IMR-90 (cell line): ENCODE results near the gene NPR2. TPM values are rescaled to one million over a fixed set of nuclear protein-coding genes. Genes with fewer than 3 reads are reported as not detected.

Source experiments
- ATAC-seq: fragments of 200-7000 bp; cut with Tn5 transposase; 2 replicates; pipeline ENCODE4 v1.9.1; 2020; ENCODE audit warnings: low read depth, mild to moderate bottlenecking, moderate library complexity
- BruUV-seq: library from RNA; stranded (reverse); fragments of 400-500 nt; replicated peaks from 2 replicates; lab custom pipeline; 2021; lab: Mats Ljungman, UMichigan
- CTCF ChIA-PET: fragments of 300-600 bp; formaldehyde crosslinking; extraction: SDS; loops from one replicate; lab custom pipeline; 2021; ENCODE audit warnings: antibody characterized with exemption; lab: Yijun Ruan, JAX
- POLR2A ChIA-PET: fragments of 300-600 bp; sonication (Branson Sonifier 250); formaldehyde crosslinking; loops from one replicate; lab custom pipeline; 2022; ENCODE audit warnings: antibody characterized with exemption; ENCODE audit not compliant: unreplicated experiment; lab: Charles Lee
- DNase-seq: peaks from one replicate; pipeline ENCODE4 v3.0.0; 2013
- H2AFZ ChIP-seq: replicated peaks from 2 replicates; pipeline ENCODE3; 2013; ENCODE audit warnings: low read length, mild to moderate bottlenecking; ENCODE audit not compliant: poor library complexity
- H2AK5ac ChIP-seq: 2 replicates; pipeline ENCODE4 v1.6.1; 2013; ENCODE audit warnings: low read depth, low read length, inconsistent platforms
- H2AK9ac ChIP-seq: replicated peaks from 2 replicates; pipeline ENCODE3; 2013; ENCODE audit warnings: mild to moderate bottlenecking, low read depth, low read length, moderate library complexity; ENCODE audit not compliant: poor library complexity
- H2BK120ac ChIP-seq: 2 replicates; pipeline ENCODE4 v1.6.1; 2013; ENCODE audit warnings: low read depth, low read length, inconsistent platforms
- H2BK15ac ChIP-seq: 3 replicates; pipeline ENCODE4 v1.6.1; 2013; ENCODE audit warnings: low read depth, low read length, inconsistent platforms
- H2BK20ac ChIP-seq: 2 replicates; pipeline ENCODE4 v1.6.1; 2013; ENCODE audit warnings: low read depth, mild to moderate bottlenecking, inconsistent platforms, low read length, moderate library complexity
- H2BK5ac ChIP-seq: 2 replicates; pipeline ENCODE4 v1.6.1; 2013; ENCODE audit warnings: mild to moderate bottlenecking, low read depth, low read length, inconsistent platforms; ENCODE audit not compliant: poor library complexity, severe bottlenecking
- H3K14ac ChIP-seq: replicated peaks from 2 replicates; pipeline ENCODE4 v1.6.1; 2013; ENCODE audit warnings: low read depth, low read length, inconsistent platforms
- H3K18ac ChIP-seq: 2 replicates; pipeline ENCODE4 v1.6.1; 2013; ENCODE audit warnings: low read depth, low read length, control low read depth
- H3K23ac ChIP-seq: 2 replicates; pipeline ENCODE4 v1.6.1; 2013; ENCODE audit warnings: low read depth, low read length, inconsistent platforms
- H3K27ac ChIP-seq: 2 replicates; pipeline ENCODE4 v1.5.1; 2013; ENCODE audit warnings: mild to moderate bottlenecking, control low read depth, low read length; ENCODE audit not compliant: insufficient read depth
- H3K27me3 ChIP-seq: 2 replicates; pipeline ENCODE4 v1.6.1; 2013; ENCODE audit warnings: low read length; ENCODE audit not compliant: control insufficient read depth, insufficient read depth
- H3K36me3 ChIP-seq: 2 replicates; pipeline ENCODE4 v1.6.1; 2013; ENCODE audit warnings: low read length, mixed read lengths; ENCODE audit not compliant: control insufficient read depth, insufficient read depth
- H3K4ac ChIP-seq: 2 replicates; pipeline ENCODE4 v1.6.1; 2013; ENCODE audit warnings: low read depth, low read length, inconsistent platforms
- H3K4me1 ChIP-seq: 2 replicates; pipeline ENCODE4 v1.6.1; 2013; ENCODE audit warnings: low read length, mixed read lengths; ENCODE audit not compliant: control insufficient read depth, insufficient read depth
- H3K4me2 ChIP-seq: 2 replicates; pipeline ENCODE4 v1.6.1; 2013; ENCODE audit warnings: low read depth, mild to moderate bottlenecking, control low read depth, low read length, moderate library complexity
- H3K4me3 ChIP-seq: 2 replicates; pipeline ENCODE4 v1.5.1; 2013; ENCODE audit warnings: low read depth, mild to moderate bottlenecking, control low read depth, low read length, moderate library complexity; ENCODE audit not compliant: insufficient read depth
- H3K56ac ChIP-seq: 2 replicates; pipeline ENCODE4 v1.6.1; 2013; ENCODE audit warnings: low read length, inconsistent platforms; ENCODE audit not compliant: insufficient read depth; ENCODE audit errors: extremely low read depth
- H3K79me1 ChIP-seq, 2 experiments: 2 replicates each; pipeline ENCODE4 v1.6.1; 2013; ENCODE audit warnings: low read length in 2 of 2, inconsistent platforms in 1 of 2, low read depth in 1 of 2
- H3K9ac ChIP-seq: 2 replicates; pipeline ENCODE4 v1.6.1; 2013; ENCODE audit warnings: low read depth, low read length, control low read depth
- H3K9me1 ChIP-seq: 2 replicates; pipeline ENCODE4 v1.6.1; 2013; ENCODE audit warnings: low read length, inconsistent platforms; ENCODE audit not compliant: insufficient read depth
- H3K9me3 ChIP-seq: 2 replicates; pipeline ENCODE4 v1.6.1; 2013; ENCODE audit warnings: low read length; ENCODE audit not compliant: control insufficient read depth, insufficient read depth
- H4K20me1 ChIP-seq: 2 replicates; pipeline ENCODE4 v1.6.1; 2013; ENCODE audit warnings: low read length, inconsistent platforms; ENCODE audit not compliant: insufficient read depth
- H4K5ac ChIP-seq: 2 replicates; pipeline ENCODE4 v1.6.1; 2013; ENCODE audit warnings: mild to moderate bottlenecking, low read depth, low read length, control low read depth
- H4K8ac ChIP-seq, 2 experiments: 2 replicates each; pipeline ENCODE4 v1.6.1; 2013; ENCODE audit warnings: low read depth in 2 of 2, low read length in 2 of 2, control low read depth in 1 of 2, inconsistent platforms in 1 of 2
- H4K91ac ChIP-seq: 2 replicates; pipeline ENCODE4 v1.6.1; 2013; ENCODE audit warnings: low read depth, low read length, inconsistent platforms; ENCODE audit not compliant: insufficient read depth
- BHLHE40 ChIP-seq: fragments of 150-350 bp; IDR thresholded peaks from 2 replicates; pipeline ENCODE4 v1.6.1; 2016; ENCODE audit warnings: mild to moderate bottlenecking, low read depth, low read length
- CEBPB ChIP-seq: IDR thresholded peaks from 2 replicates; pipeline ENCODE4 v1.6.1; 2012; ENCODE audit warnings: low read depth, low read length, improper control_type of control experiment
- CHD1 ChIP-seq: IDR thresholded peaks from 2 replicates; pipeline ENCODE4 v1.6.1; 2012; ENCODE audit warnings: low read depth, low read length, improper control_type of control experiment
- CTCF ChIP-seq: conservative IDR thresholded peaks from 2 replicates; pipeline ENCODE4 v1.5.1; 2012; ENCODE audit warnings: mild to moderate bottlenecking, low read depth, low read length, improper control_type of control experiment
- FOS ChIP-seq: fragments of 150-350 bp; IDR thresholded peaks from 2 replicates; pipeline ENCODE4 v1.6.1; 2016; ENCODE audit warnings: low read depth, low read length
- MAFK ChIP-seq: IDR thresholded peaks from 2 replicates; pipeline ENCODE4 v1.6.1; 2012; ENCODE audit warnings: low read depth, low read length, improper control_type of control experiment
- MAZ ChIP-seq: IDR thresholded peaks from 2 replicates; pipeline ENCODE4 v1.6.1; 2012; ENCODE audit warnings: low read depth, mild to moderate bottlenecking, low read length, improper control_type of control experiment, moderate library complexity, borderline replicate concordance
- MXI1 ChIP-seq: IDR thresholded peaks from 2 replicates; pipeline ENCODE4 v1.6.1; 2012; ENCODE audit warnings: low read depth, mild to moderate bottlenecking, low read length, moderate library complexity, borderline replicate concordance
- NFE2L2 ChIP-seq: fragments of 150-350 bp; IDR thresholded peaks from 2 replicates; pipeline ENCODE4 v1.6.1; 2016; ENCODE audit warnings: low read depth, mild to moderate bottlenecking, low read length
- POLR2A ChIP-seq: IDR thresholded peaks from 2 replicates; pipeline ENCODE4 v1.6.1; 2012; ENCODE audit warnings: mild to moderate bottlenecking, low read depth, low read length
- RAD21 ChIP-seq: IDR thresholded peaks from 2 replicates; pipeline ENCODE4 v1.6.1; 2012; ENCODE audit warnings: low read length, improper control_type of control experiment
- RCOR1 ChIP-seq: IDR thresholded peaks from 2 replicates; pipeline ENCODE4 v1.6.1; 2012; ENCODE audit warnings: mild to moderate bottlenecking, low read length, improper control_type of control experiment; ENCODE audit not compliant: insufficient replicate concordance
- RFX5 ChIP-seq: IDR thresholded peaks from 2 replicates; pipeline ENCODE4 v1.8.0; 2012; ENCODE audit warnings: low read depth, mild to moderate bottlenecking, low read length, moderate library complexity
- SMC3 ChIP-seq: fragments of 150-350 bp; IDR thresholded peaks from 2 replicates; pipeline ENCODE4 v1.6.1; 2016; ENCODE audit warnings: low read depth, mild to moderate bottlenecking, antibody characterized with exemption, low read length, moderate library complexity
- WGBS, 2 experiments: methylation state at CpG; one replicate each; pipeline versions ENCODE4 v1.1.5 to v1.1.7; 2013; ENCODE audit warnings: missing lambda C conversion rate in 2 of 2; ENCODE audit not compliant: insufficient read length in 1 of 2; ENCODE audit errors: extremely low coverage in 2 of 2; 5-methylcytosine and 5-hydroxymethylcytosine counted together
- dilution Hi-C: fragments of 300-500 bp; cut with HindIII; formaldehyde crosslinking; loops from one replicate; pipeline ENCODE4 v1.14.3; 2018; ENCODE audit warnings: low sequenced_read_pairs; ENCODE audit not compliant: unreplicated experiment
- in situ Hi-C: fragments of 300-500 bp; cut with MboI; formaldehyde crosslinking; loops from 3 replicates; pipeline ENCODE4 v1.14.3; 2019; ENCODE audit warnings: low sequenced_read_pairs, inconsistent platforms, mixed read lengths
- intact Hi-C: fragments of 100-400 bp; cut with micrococcal nuclease; formaldehyde crosslinking; loops from 2 replicates; pipeline ENCODE4 v1.10.0; 2022
- polyA plus RNA-seq, 3 experiments: library from polyadenylated mRNA; depleted of rRNA; stranded (reverse); fragments of >200 nt; gene quantifications; 2 replicates each; pipeline ENCODE4 v1.2.3, GENCODE V29; 2012; ENCODE audit warnings: low replicate concordance in 1 of 3
- total RNA-seq: library from RNA; depleted of rRNA; stranded (reverse); fragments of >200 nt; gene quantifications from 2 replicates; pipeline ENCODE4 v1.2.3, GENCODE V29; 2012
- TF ChIP-seq, protein P1 (sequence below): fragments of 150-350 bp; IDR thresholded peaks from 2 replicates; pipeline ENCODE4 v1.6.1; 2017; ENCODE audit warnings: mild to moderate bottlenecking, antibody characterized with exemption, low read length, low read depth
- TF ChIP-seq, protein P2 (sequence below): fragments of 150-350 bp; IDR thresholded peaks from 2 replicates; pipeline ENCODE4 v1.6.1; 2016; ENCODE audit warnings: low read depth, mild to moderate bottlenecking, low read length, moderate library complexity, borderline replicate concordance

Gene NPR2
- total and polyA plus RNA-seq, 2 of the 4 experiments (the other 2 are of a cell fraction) = 5.2 to 35.7 TPM

DNA sequence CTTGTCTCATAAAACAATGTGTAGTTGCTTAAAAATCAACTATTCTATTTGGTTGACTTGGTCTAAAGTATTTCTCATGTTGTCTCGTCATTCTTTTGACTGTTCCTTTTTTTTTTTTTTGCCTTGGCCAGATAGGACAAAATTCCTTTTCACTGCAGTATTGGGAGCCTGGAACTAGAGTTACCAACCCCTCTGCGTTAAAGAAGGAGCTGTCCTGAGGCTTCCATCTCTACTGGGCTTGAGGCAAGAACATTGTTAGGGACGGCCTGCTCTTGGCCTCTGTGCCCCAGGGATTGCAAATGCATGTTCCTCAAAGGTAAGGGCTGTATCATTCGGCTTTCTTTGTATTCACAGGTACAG lies 1.4 kb upstream of the NPR2 start:
- TF ChIP-seq FOS (no peak), MAZ (no peak), MXI1 (no peak), POLR2A (no peak), BHLHE40 (no peak), SMC3 (no peak), CHD1 (no peak), CEBPB (no peak), RAD21 (no peak), NFE2L2 (no peak), RCOR1 (no peak), RFX5 (no peak), CTCF (no peak), MAFK (no peak)
- TF ChIP-seq, protein P1, sequence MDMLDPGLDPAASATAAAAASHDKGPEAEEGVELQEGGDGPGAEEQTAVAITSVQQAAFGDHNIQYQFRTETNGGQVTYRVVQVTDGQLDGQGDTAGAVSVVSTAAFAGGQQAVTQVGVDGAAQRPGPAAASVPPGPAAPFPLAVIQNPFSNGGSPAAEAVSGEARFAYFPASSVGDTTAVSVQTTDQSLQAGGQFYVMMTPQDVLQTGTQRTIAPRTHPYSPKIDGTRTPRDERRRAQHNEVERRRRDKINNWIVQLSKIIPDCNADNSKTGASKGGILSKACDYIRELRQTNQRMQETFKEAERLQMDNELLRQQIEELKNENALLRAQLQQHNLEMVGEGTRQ = no peak
- TF ChIP-seq, protein P2, sequence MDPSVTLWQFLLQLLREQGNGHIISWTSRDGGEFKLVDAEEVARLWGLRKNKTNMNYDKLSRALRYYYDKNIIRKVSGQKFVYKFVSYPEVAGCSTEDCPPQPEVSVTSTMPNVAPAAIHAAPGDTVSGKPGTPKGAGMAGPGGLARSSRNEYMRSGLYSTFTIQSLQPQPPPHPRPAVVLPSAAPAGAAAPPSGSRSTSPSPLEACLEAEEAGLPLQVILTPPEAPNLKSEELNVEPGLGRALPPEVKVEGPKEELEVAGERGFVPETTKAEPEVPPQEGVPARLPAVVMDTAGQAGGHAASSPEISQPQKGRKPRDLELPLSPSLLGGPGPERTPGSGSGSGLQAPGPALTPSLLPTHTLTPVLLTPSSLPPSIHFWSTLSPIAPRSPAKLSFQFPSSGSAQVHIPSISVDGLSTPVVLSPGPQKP = no peak
- H3K79me1 ChIP-seq = peaks cover 21 to 34% of the 10 kb centered on the region in 2 experiments
- H3K4me2 ChIP-seq = no peak overlapping the region
- DNase-seq (no peak), ATAC-seq (no peak)
- H2BK15ac ChIP-seq = no peak overlapping the region
- no peak overlapping the region for H2AK5ac ChIP-seq
- no peaks in the 10 kb centered on the region for H3K36me3 ChIP-seq
- in situ Hi-C loops (no loop called here), dilution Hi-C loops (no loop called here), intact Hi-C loops (loop anchor here (1.0 to 2.0 kb wide), 5 partner anchors 23 to 155 kb away; partner anchors contain the start of gene SPAG8)
- H3K4me1 ChIP-seq = peaks cover 27% of the 10 kb centered on the region
- H4K5ac ChIP-seq = no peak overlapping the region
- H3K4me3 ChIP-seq = no peak overlapping the region
- BruUV-seq = no TSS peak
- no peaks in the 10 kb centered on the region for H3K9me3 ChIP-seq
- peaks cover 10% of the 10 kb centered on the region for H3K27me3 ChIP-seq
- H2BK5ac ChIP-seq = no peak overlapping the region
- ChIA-PET POLR2A (interaction anchor here (0.8 kb wide), 1 partner anchor 92 kb away, joined by 3 read pairs; no protein-coding TSS in a partner anchor), CTCF (interaction anchor here (0.6 to 2.1 kb wide), 23 partner anchors 13 to 240 kb away, joined by 3 to 25 read pairs (median 3); partner anchors contain the start of genes OR13J1 and SPAG8)
- no peak overlapping the region for H3K9ac ChIP-seq
- no peak overlapping the region for H4K8ac ChIP-seq
- WGBS, 2 experiments = no CpG with 5 or more reads among the region's 4 CpGs
- H3K4ac ChIP-seq = no peak overlapping the region
- H3K56ac ChIP-seq = no peak overlapping the region
- peak overlapping the region; percentile 93 for H2AFZ ChIP-seq
- no peak overlapping the region for H3K18ac ChIP-seq
- no peak overlapping the region for H3K23ac ChIP-seq
- H2BK120ac ChIP-seq = no peak overlapping the region
- no peak overlapping the region for H3K14ac ChIP-seq
- H4K20me1 ChIP-seq = no peaks in the 10 kb centered on the region
- peaks cover 24% of the 10 kb centered on the region for H3K9me1 ChIP-seq
- no peak overlapping the region for H2AK9ac ChIP-seq
- H4K91ac ChIP-seq = no peak overlapping the region
- no peak overlapping the region for H2BK20ac ChIP-seq
- no peak overlapping the region for H3K27ac ChIP-seq
